Neural cell (in vitro differentiated cells): ENCODE data around the gene MRPS34. TPM values are rescaled to one million over a fixed set of nuclear protein-coding genes. Genes with fewer than 3 reads are reported as not detected.

Source experiments
- H2AFZ ChIP-seq: fragments of 200-600, 300-800 bp; sonication (generic), shearing (Covaris generic); 2 replicates; pipeline ENCODE4 v1.6.0; 2014; ENCODE audit warnings: low read depth, mild to moderate bottlenecking, antibody characterized with exemption, low read length, moderate library complexity
- H3F3A ChIP-seq: fragments of 200-600 bp; shearing (Covaris generic); 2 replicates; pipeline ENCODE4 v1.6.1; 2016; ENCODE audit warnings: mild to moderate bottlenecking, moderate library complexity, mixed read lengths, antibody characterized with exemption, low read length; ENCODE audit not compliant: insufficient read depth, poor library complexity, severe bottlenecking
- H3K27ac ChIP-seq: fragments of 200-600, 300-800 bp; sonication (generic), shearing (Covaris generic); 2 replicates; pipeline ENCODE4 v1.5.1; 2014; ENCODE audit warnings: mild to moderate bottlenecking, low read length, moderate library complexity
- H3K27me3 ChIP-seq: fragments of 300-800, 200-600 bp; sonication (generic), shearing (Covaris generic); 2 replicates; pipeline ENCODE4 v1.6.0; 2014; ENCODE audit warnings: mild to moderate bottlenecking, low read depth, low read length, moderate library complexity; ENCODE audit not compliant: insufficient read depth
- H3K36me3 ChIP-seq: fragments of 300-800, 200-600 bp; sonication (generic), shearing (Covaris generic); 2 replicates; pipeline ENCODE4 v1.5.1; 2014; ENCODE audit warnings: mild to moderate bottlenecking, antibody characterized with exemption, low read length, moderate library complexity; ENCODE audit not compliant: insufficient read depth
- H3K4me2 ChIP-seq: fragments of 300-800, 200-600 bp; sonication (generic), shearing (Covaris generic); 2 replicates; pipeline ENCODE4 v1.6.0; 2014; ENCODE audit warnings: mild to moderate bottlenecking, low read length
- H3K4me3 ChIP-seq: fragments of 300-800, 200-600 bp; sonication (generic), shearing (Covaris generic); 2 replicates; pipeline ENCODE4 v1.5.1; 2014; ENCODE audit warnings: mild to moderate bottlenecking, low read length, moderate library complexity
- H3K79me2 ChIP-seq: fragments of 200-600 bp; shearing (Covaris generic); replicated peaks from 2 replicates; pipeline ENCODE4 v1.6.0; 2014; ENCODE audit warnings: mild to moderate bottlenecking, low read length, moderate library complexity; ENCODE audit not compliant: insufficient read depth
- H3K9ac ChIP-seq: fragments of 300-800, 200-600 bp; sonication (generic), shearing (Covaris generic); 2 replicates; pipeline ENCODE4 v1.6.1; 2016; ENCODE audit warnings: mild to moderate bottlenecking, low read length, mixed read lengths
- H3K9me2 ChIP-seq: fragments of 200-600 bp; shearing (Covaris generic); 2 replicates; pipeline ENCODE4 v1.6.1; 2016; ENCODE audit warnings: mild to moderate bottlenecking, low read length, mixed read lengths; ENCODE audit not compliant: insufficient read depth
- H3K9me3 ChIP-seq: fragments of 200-600, 300-800 bp; sonication (generic), shearing (Covaris generic); 2 replicates; pipeline ENCODE4 v1.6.1; 2016; ENCODE audit warnings: mild to moderate bottlenecking, mixed run types, low read length, moderate library complexity, mixed read lengths
- H4K20me1 ChIP-seq: fragments of 200-600 bp; shearing (Covaris generic); 2 replicates; pipeline ENCODE4 v1.6.1; 2016; ENCODE audit warnings: mild to moderate bottlenecking, mixed run types; ENCODE audit not compliant: insufficient read depth
- CTCF ChIP-seq: fragments of 450-650 bp; IDR thresholded peaks from 2 replicates; pipeline ENCODE4 v1.5.1; 2014; ENCODE audit warnings: antibody characterized with exemption, mild to moderate bottlenecking, moderate library complexity; ENCODE audit not compliant: poor library complexity, severe bottlenecking
- EP300 ChIP-seq: fragments of 450-650 bp; conservative IDR thresholded peaks from 2 replicates; pipeline ENCODE4 v1.6.1; 2014; ENCODE audit warnings: antibody characterized with exemption, mild to moderate bottlenecking, moderate library complexity; ENCODE audit not compliant: poor library complexity, severe bottlenecking
- EZH2 ChIP-seq: fragments of 200-600, 300-800 bp; shearing (Covaris generic), sonication (generic); IDR thresholded peaks from 2 replicates; pipeline ENCODE4 v1.6.1; 2014; ENCODE audit warnings: antibody characterized with exemption, low read length, borderline replicate concordance, mild to moderate bottlenecking; ENCODE audit not compliant: insufficient read depth, poor library complexity, severe bottlenecking
- MXI1 ChIP-seq: fragments of 450-650 bp; conservative IDR thresholded peaks from 2 replicates; pipeline ENCODE4 v1.6.1; 2014; ENCODE audit warnings: antibody characterized with exemption, mild to moderate bottlenecking; ENCODE audit not compliant: poor library complexity, severe bottlenecking
- POLR2AphosphoS5 ChIP-seq: IDR thresholded peaks from 2 replicates; pipeline ENCODE4 v1.6.1; 2012
- RAD21 ChIP-seq: fragments of 450-650 bp; conservative IDR thresholded peaks from 2 replicates; pipeline ENCODE4 v1.6.1; 2014; ENCODE audit warnings: antibody characterized with exemption, mild to moderate bottlenecking, moderate library complexity
- REST ChIP-seq: IDR thresholded peaks from 2 replicates; pipeline ENCODE4 v1.6.1; 2012; ENCODE audit warnings: borderline replicate concordance
- SMC3 ChIP-seq: fragments of 450-650 bp; conservative IDR thresholded peaks from 2 replicates; pipeline ENCODE4 v1.6.1; 2014; ENCODE audit warnings: antibody characterized with exemption, mild to moderate bottlenecking, moderate library complexity; ENCODE audit not compliant: poor library complexity
- TAF1 ChIP-seq: IDR thresholded peaks from 2 replicates; pipeline ENCODE4 v1.6.1; 2012; ENCODE audit warnings: low read depth
- polyA plus RNA-seq: library from polyadenylated mRNA; depleted of rRNA; stranded (reverse); fragments of >200 nt; gene quantifications from 2 replicates; pipeline ENCODE4 v1.2.3, GENCODE V29; 2014

The MRPS34 gene
- polyA plus RNA-seq, 1 donor from 2014 or later = 113 TPM

GRCh38 chr16:1765826-1766225, 7.1 kb downstream of the MRPS34 start:
- Histone ChIP-seq H3K9ac (no peak overlapping the region), H3K79me2 (no peaks in the 10 kb centered on the region), H3K27ac (no peak overlapping the region), H3K27me3 (no peaks in the 10 kb centered on the region), H4K20me1 (no peaks in the 10 kb centered on the region), H3K4me3 (no peak overlapping the region), H2AFZ (no peak overlapping the region), H3K9me2 (no peaks in the 10 kb centered on the region), H3F3A (no peaks in the 10 kb centered on the region), H3K4me2 (no peak overlapping the region), H3K36me3 (no peaks in the 10 kb centered on the region), H3K9me3 (no peaks in the 10 kb centered on the region)
- TF ChIP-seq EZH2 (no peak), EP300 (no peak)

- no peaks in the 10 kb centered on the region for H3K36me3 ChIP-seq
- no peaks in the 10 kb centered on the region for H3K9me3 ChIP-seq
- H3K79me2 ChIP-seq = no peaks in the 10 kb centered on the region
- no peak overlapping the region for H3K4me2 ChIP-seq
- no peak overlapping the region for H3K27ac ChIP-seq
- H3K4me3 ChIP-seq = no peak overlapping the region
- no peaks in the 10 kb centered on the region for H3K9me2 ChIP-seq
- H3F3A ChIP-seq = no peaks in the 10 kb centered on the region
- H4K20me1 ChIP-seq = no peaks in the 10 kb centered on the region
- H3K27me3 ChIP-seq = no peaks in the 10 kb centered on the region
- H3K9ac ChIP-seq = no peak overlapping the region
- TF ChIP-seq EZH2 (no peak), CTCF (no peak), POLR2AphosphoS5 (no peak), EP300 (no peak), RAD21 (no peak), REST (no peak), SMC3 (no peak), MXI1 (no peak), TAF1 (no peak)
- H2AFZ ChIP-seq = no peak overlapping the region
Observed at GRCh38 chr16:1764971-1765370, 8.0 kb downstream of the MRPS34 start.
